Measurements from ENCODE around the gene STX2. TPM values are rescaled to one million over a fixed set of nuclear protein-coding genes. Genes with fewer than 3 reads are reported as not detected.

STX2 gene
- total RNA-seq, 1 donor: 43.8 TPM

DNA sequence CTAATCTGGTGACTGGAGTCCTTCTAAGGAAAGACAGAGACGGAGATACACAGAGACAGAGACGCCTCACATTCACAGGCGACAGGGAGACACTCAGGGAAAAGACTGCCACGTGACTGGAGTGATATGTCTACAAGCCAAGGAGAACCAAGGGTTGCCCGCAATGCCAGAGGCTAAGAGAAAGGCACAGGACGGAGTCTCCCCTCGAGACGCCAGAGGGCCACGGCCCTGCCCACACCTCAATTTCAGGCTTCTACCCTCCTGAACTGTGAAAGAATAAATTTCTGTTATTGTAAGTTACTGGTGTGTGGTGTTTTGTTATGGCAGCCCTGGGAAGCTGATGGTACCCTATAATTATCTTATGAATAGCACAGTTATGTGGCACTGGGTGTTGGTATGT lies 21.3 kb upstream of the STX2 start:
- no peaks in the 10 kb centered on the region for H4K20me1 ChIP-seq (ENCODE audit: insufficient read depth, low read length)
- no peak for DNase-seq (ENCODE audit: insufficient read length, low spot score, missing footprints)
- no peaks in the 10 kb centered on the region for H3K4me1 ChIP-seq (ENCODE audit: insufficient read depth, low read length)
- no peak overlapping the region for H2AFZ ChIP-seq (ENCODE audit: low read length)
- H3K36me3 ChIP-seq (ENCODE audit: insufficient read depth, low read length): no peaks in the 10 kb centered on the region
- H3K4me2 ChIP-seq (ENCODE audit: insufficient read depth, low read length): no peak overlapping the region
- H3K4me3 ChIP-seq (ENCODE audit: insufficient read depth, low read length): no peak overlapping the region
- TF ChIP-seq, protein P1, sequence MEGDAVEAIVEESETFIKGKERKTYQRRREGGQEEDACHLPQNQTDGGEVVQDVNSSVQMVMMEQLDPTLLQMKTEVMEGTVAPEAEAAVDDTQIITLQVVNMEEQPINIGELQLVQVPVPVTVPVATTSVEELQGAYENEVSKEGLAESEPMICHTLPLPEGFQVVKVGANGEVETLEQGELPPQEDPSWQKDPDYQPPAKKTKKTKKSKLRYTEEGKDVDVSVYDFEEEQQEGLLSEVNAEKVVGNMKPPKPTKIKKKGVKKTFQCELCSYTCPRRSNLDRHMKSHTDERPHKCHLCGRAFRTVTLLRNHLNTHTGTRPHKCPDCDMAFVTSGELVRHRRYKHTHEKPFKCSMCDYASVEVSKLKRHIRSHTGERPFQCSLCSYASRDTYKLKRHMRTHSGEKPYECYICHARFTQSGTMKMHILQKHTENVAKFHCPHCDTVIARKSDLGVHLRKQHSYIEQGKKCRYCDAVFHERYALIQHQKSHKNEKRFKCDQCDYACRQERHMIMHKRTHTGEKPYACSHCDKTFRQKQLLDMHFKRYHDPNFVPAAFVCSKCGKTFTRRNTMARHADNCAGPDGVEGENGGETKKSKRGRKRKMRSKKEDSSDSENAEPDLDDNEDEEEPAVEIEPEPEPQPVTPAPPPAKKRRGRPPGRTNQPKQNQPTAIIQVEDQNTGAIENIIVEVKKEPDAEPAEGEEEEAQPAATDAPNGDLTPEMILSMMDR (IDR thresholded peaks at IDR 0.05; ENCODE audit: extremely low read depth, low read depth, low read length): no peak
- no peaks in the 10 kb centered on the region for H3K9me3 ChIP-seq (ENCODE audit: low read depth, low read length)
- H3K27me3 ChIP-seq (ENCODE audit: insufficient read depth, low read length): no peaks in the 10 kb centered on the region
- H3K79me2 ChIP-seq (ENCODE audit: insufficient read depth, low read length): no peaks in the 10 kb centered on the region
- H3K27ac ChIP-seq (ENCODE audit: low read depth, low read length): no peak overlapping the region

DNA sequence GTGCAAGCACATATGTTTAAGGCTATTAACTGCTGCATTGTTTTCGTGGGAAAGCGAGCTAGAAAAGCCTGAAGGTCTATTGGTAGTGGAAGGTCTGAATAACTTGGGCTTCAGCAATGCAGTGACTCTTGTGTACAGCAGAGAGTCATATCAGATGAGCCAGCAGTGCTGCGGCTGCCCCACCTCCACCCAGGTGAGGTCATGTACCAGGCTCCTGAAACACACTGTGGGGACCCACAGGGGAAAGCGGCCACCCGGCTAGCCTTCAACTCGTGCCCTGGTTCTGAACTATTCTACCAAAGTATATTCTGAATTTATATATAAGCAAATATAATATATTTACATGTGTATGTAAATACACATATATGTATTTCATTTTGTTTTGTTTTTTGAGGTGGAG lies 20.1 kb upstream of the STX2 start:
- Histone ChIP-seq H3K27me3 (ENCODE audit: insufficient read depth, low read length) (peaks cover 3% of the 10 kb centered on the region), H3K79me2 (ENCODE audit: insufficient read depth, low read length) (no peaks in the 10 kb centered on the region), H3K9me3 (ENCODE audit: low read depth, low read length) (no peaks in the 10 kb centered on the region), H3K36me3 (ENCODE audit: insufficient read depth, low read length) (no peaks in the 10 kb centered on the region), H3K4me3 (ENCODE audit: insufficient read depth, low read length) (no peak overlapping the region), H4K20me1 (ENCODE audit: insufficient read depth, low read length) (no peaks in the 10 kb centered on the region), H3K4me1 (ENCODE audit: insufficient read depth, low read length) (no peaks in the 10 kb centered on the region), H3K27ac (ENCODE audit: low read depth, low read length) (no peak overlapping the region), H2AFZ (ENCODE audit: low read length) (no peak overlapping the region), H3K4me2 (ENCODE audit: insufficient read depth, low read length) (no peak overlapping the region)
- DNase-seq (ENCODE audit: insufficient read length, low spot score, missing footprints): no peak
- TF ChIP-seq, protein P1 (IDR thresholded peaks at IDR 0.05; ENCODE audit: extremely low read depth, low read depth, low read length): no peak

DNA sequence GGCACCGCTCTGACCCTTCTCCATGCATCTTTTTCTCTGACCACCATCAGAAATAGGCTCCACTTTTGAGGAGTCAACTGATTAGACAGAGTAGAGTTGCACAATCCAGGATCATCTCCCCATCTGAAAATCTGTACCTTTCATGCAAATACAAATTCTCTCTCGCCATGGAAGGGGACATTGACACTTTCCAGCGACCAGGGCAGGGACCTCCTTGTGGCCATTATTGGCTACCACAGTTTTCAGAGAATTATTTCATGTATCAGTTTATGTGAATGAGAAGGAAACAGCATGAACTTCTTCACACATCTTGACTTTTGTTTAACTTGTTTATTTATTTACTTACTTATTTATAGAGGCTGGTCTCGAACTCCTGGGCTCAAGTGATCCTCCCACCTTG lies 19.0 kb upstream of the STX2 start:
- no peaks in the 10 kb centered on the region for H3K79me2 ChIP-seq (ENCODE audit: insufficient read depth, low read length)
- H3K4me3 ChIP-seq (ENCODE audit: insufficient read depth, low read length): no peak overlapping the region
- no peaks in the 10 kb centered on the region for H3K36me3 ChIP-seq (ENCODE audit: insufficient read depth, low read length)
- no peaks in the 10 kb centered on the region for H3K9me3 ChIP-seq (ENCODE audit: low read depth, low read length)
- no peak overlapping the region for H3K4me2 ChIP-seq (ENCODE audit: insufficient read depth, low read length)
- H4K20me1 ChIP-seq (ENCODE audit: insufficient read depth, low read length): no peaks in the 10 kb centered on the region
- no peak overlapping the region for H3K27ac ChIP-seq (ENCODE audit: low read depth, low read length)
- TF ChIP-seq, protein P1 (IDR thresholded peaks at IDR 0.05; ENCODE audit: extremely low read depth, low read depth, low read length): no peak
- H2AFZ ChIP-seq (ENCODE audit: low read length): no peak overlapping the region
- H3K27me3 ChIP-seq (ENCODE audit: insufficient read depth, low read length): peaks cover 9% of the 10 kb centered on the region
- H3K4me1 ChIP-seq (ENCODE audit: insufficient read depth, low read length): no peaks in the 10 kb centered on the region
- no peak for DNase-seq (ENCODE audit: insufficient read length, low spot score, missing footprints)

DNA sequence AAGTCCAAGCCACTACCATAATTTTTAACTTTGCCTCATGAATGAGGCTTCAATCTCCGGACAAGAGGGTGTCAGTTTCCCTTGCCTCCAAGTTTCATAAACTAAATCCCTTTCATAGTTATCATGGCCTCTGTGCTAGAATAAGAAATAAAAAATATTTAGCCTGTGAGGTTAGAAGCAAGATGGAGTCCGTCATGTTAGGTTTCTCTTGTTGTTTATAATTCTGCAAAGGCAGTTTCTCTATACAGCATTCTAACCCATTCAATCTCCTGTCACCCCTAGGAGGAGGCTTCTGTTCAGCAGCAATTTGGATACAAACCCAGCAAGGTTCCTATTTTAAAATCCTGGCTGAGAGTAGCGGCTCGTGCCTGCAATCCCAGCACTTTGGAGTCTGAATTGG lies 17.0 kb upstream of the STX2 start:
- Histone ChIP-seq H3K9me3 (ENCODE audit: low read depth, low read length) (no peaks in the 10 kb centered on the region), H2AFZ (ENCODE audit: low read length) (no peak overlapping the region), H3K36me3 (ENCODE audit: insufficient read depth, low read length) (no peaks in the 10 kb centered on the region), H3K4me3 (ENCODE audit: insufficient read depth, low read length) (no peak overlapping the region), H3K27ac (ENCODE audit: low read depth, low read length) (no peak overlapping the region), H4K20me1 (ENCODE audit: insufficient read depth, low read length) (no peaks in the 10 kb centered on the region), H3K79me2 (ENCODE audit: insufficient read depth, low read length) (no peaks in the 10 kb centered on the region), H3K27me3 (ENCODE audit: insufficient read depth, low read length) (peaks cover 9% of the 10 kb centered on the region), H3K4me2 (ENCODE audit: insufficient read depth, low read length) (no peak overlapping the region), H3K4me1 (ENCODE audit: insufficient read depth, low read length) (no peaks in the 10 kb centered on the region)
- DNase-seq (ENCODE audit: insufficient read length, low spot score, missing footprints): no peak
- TF ChIP-seq, protein P1 (IDR thresholded peaks at IDR 0.05; ENCODE audit: extremely low read depth, low read depth, low read length): no peak

Measured in osteoblast (primary cell).